ENCODE results near the gene UBE2M.

UBE2M gene

GRCh38 chr19:58570770-58571574 lies 12.6 kb upstream of the UBE2M start:
- DNase-seq = no peak

- DNase-seq = no peak
These were observed 11.7 kb upstream of the UBE2M start for GRCh38 chr19:58569943-58570670.

- DNase-seq = no peak
These were observed 11.0 kb upstream of the UBE2M start for GRCh38 chr19:58569191-58569942.

GRCh38 chr19:58568453-58569130 lies 10.2 kb upstream of the UBE2M start:
- DNase-seq = no peak

- no peak for DNase-seq
These were observed 8.6 kb upstream of the UBE2M start for GRCh38 chr19:58566989-58567388.

- DNase-seq = no peak
These were observed 5.4 kb upstream of the UBE2M start for GRCh38 chr19:58563823-58564222.

- DNase-seq = peak; percentile 60
These were observed 4.7 kb upstream of the UBE2M start for GRCh38 chr19:58563034-58563573.

GRCh38 chr19:58562122-58563033 lies 4.0 kb upstream of the UBE2M start:
- DNase-seq = peak; percentile 68

- DNase-seq = no peak
These were observed 3.1 kb upstream of the UBE2M start for GRCh38 chr19:58561373-58562121.

- DNase-seq = no peak
These were observed 2.5 kb upstream of the UBE2M start for GRCh38 chr19:58560921-58561320.

- no peak for DNase-seq
These were observed 1.8 kb upstream of the UBE2M start for GRCh38 chr19:58560007-58560887.

- DNase-seq = peak; percentile 94
These were observed 1.0 kb upstream of the UBE2M start for GRCh38 chr19:58559275-58560006.

GRCh38 chr19:58558623-58559274 lies 338 bp upstream of the UBE2M start:
- DNase-seq = peak; percentile 100

- DNase-seq = no peak
These were observed 968 bp downstream of the UBE2M start for GRCh38 chr19:58557221-58558065.

- no peak for DNase-seq
These were observed 1.7 kb downstream of the UBE2M start for GRCh38 chr19:58556622-58557220.

GRCh38 chr19:58555920-58556621 lies 2.3 kb downstream of the UBE2M start:
- DNase-seq = no peak
